ENCODE measurements around the gene CYP3A4. TPM values are rescaled to one million over a fixed set of nuclear protein-coding genes. Genes with fewer than 3 reads are reported as not detected.

CYP3A4 gene
- total RNA-seq, 1 experiment from 2014 or later, result not detected

- H3K27me3 ChIP-seq (ENCODE audit: insufficient read depth, low read length), result no peaks in the 10 kb centered on the region
Observed at GRCh38 chr7:99767662-99768061, 16.3 kb downstream of the CYP3A4 start.

More at GRCh38 chr7:99767662-99768061, 16.3 kb downstream of the CYP3A4 start:
- Mint-ChIP-seq H3K27me3 (ENCODE audit: low read depth) (peaks cover 12% of the 10 kb centered on the region), H3K36me3 (ENCODE audit: insufficient read depth in 1 of 3, low read depth in 3 of 3) (no peaks in the 10 kb centered on the region), H3K4me1 (no peaks in the 10 kb centered on the region), H3K27ac (no peak overlapping the region), H3K9me3 (no peaks in the 10 kb centered on the region), H3K4me3 (no peak overlapping the region)
- H3K23me2 ChIP-seq (ENCODE audit: insufficient read length, low read depth, low read length, poor library complexity, severe bottlenecking), result no peaks in the 10 kb centered on the region
- no peaks in the 10 kb centered on the region for H4K20me1 ChIP-seq (ENCODE audit: control insufficient read depth, insufficient read depth, insufficient read length)
- WGBS (ENCODE audit: extremely low coverage, insufficient read length, low lambda C conversion rate), result no CpG with 5 or more reads among the region's 1 CpG
- no peak overlapping the region for H3K56ac ChIP-seq (ENCODE audit: insufficient read length, low read depth, low read length)
- TF ChIP-seq CTCF (conservative IDR thresholded peaks at IDR 0.05), result no peak
- no peaks in the 10 kb centered on the region for H3K4me1 ChIP-seq (ENCODE audit: insufficient read depth, low read length)
- H3K79me1 ChIP-seq (ENCODE audit: insufficient read depth, low read depth, low read length, poor library complexity, severe bottlenecking), result no peaks in the 10 kb centered on the region
- H3K23ac ChIP-seq (ENCODE audit: insufficient read length, low read depth, low read length), result no peak overlapping the region
- H2AFZ ChIP-seq (ENCODE audit: low read length), result no peak overlapping the region
- no peak overlapping the region for H3K27ac ChIP-seq (ENCODE audit: insufficient read length, low read depth, low read length)
- no peak overlapping the region for H2BK12ac ChIP-seq (ENCODE audit: insufficient read length, low read depth, low read length)
- no peak overlapping the region for H3K4ac ChIP-seq (ENCODE audit: low read depth, low read length)
- H2BK5ac ChIP-seq (ENCODE audit: insufficient read length, low read length), result no peak overlapping the region
- H3K9ac ChIP-seq (ENCODE audit: extremely low read depth, insufficient read length, low read length), result no peak overlapping the region
- no peak overlapping the region for H2BK120ac ChIP-seq (ENCODE audit: low read depth, low read length, poor library complexity, severe bottlenecking)
- no peak overlapping the region for H4K5ac ChIP-seq (ENCODE audit: insufficient read length, low read depth, low read length)
- no peak overlapping the region for H2AK5ac ChIP-seq (ENCODE audit: insufficient read length, low read length)
- H3K14ac ChIP-seq (ENCODE audit: insufficient read depth, low read length), result no peak overlapping the region
- H3K4me2 ChIP-seq (ENCODE audit: insufficient read depth, insufficient read length, low read length), result no peak overlapping the region
- no peak overlapping the region for H3K18ac ChIP-seq (ENCODE audit: insufficient read length, low read depth, low read length)
- no peak overlapping the region for H2BK15ac ChIP-seq (ENCODE audit: low read depth, low read length)
- no peak overlapping the region for H4K8ac ChIP-seq (replicated peaks; ENCODE audit: insufficient read length, low read depth, low read length)
- H3K9me3 ChIP-seq (ENCODE audit: control insufficient read depth, low read depth, low read length), result no peaks in the 10 kb centered on the region
- H3K79me2 ChIP-seq (ENCODE audit: insufficient read depth, low read length), result no peaks in the 10 kb centered on the region
- H2BK20ac ChIP-seq (ENCODE audit: low read depth, low read length, poor library complexity, severe bottlenecking), result no peak overlapping the region
- no peak overlapping the region for H4K91ac ChIP-seq (ENCODE audit: insufficient read length, low read depth, low read length)
- no peak for DNase-seq
- H3T11ph ChIP-seq (ENCODE audit: low read length), result no peak overlapping the region
